LNCaP clone FGC (cell line): Measurements from ENCODE around the gene MYADML2.

Experiments
- DNase-seq: peaks from one replicate; pipeline ENCODE4 v3.0.0-alpha.2; 2011; ENCODE audit warnings: low read depth
- H3K4me3 ChIP-seq: 2 replicates; pipeline ENCODE4 v1.5.1; 2011; ENCODE audit warnings: mild to moderate bottlenecking, low read depth, low read length, control low read depth
- CTCF ChIP-seq: IDR thresholded peaks from 2 replicates; pipeline ENCODE4 v1.5.1; 2012; ENCODE audit warnings: mild to moderate bottlenecking; ENCODE audit not compliant: control insufficient read depth, insufficient read depth; ENCODE audit errors: extremely low read depth

Gene MYADML2

GRCh38 chr17:81913394-81914102 lies 33.5 kb downstream of the MYADML2 start:
- DNase-seq = no peak
- no peak overlapping the region for H3K4me3 ChIP-seq
- TF ChIP-seq CTCF = no peak

GRCh38 chr17:81912441-81913309 lies 34.4 kb downstream of the MYADML2 start:
- no peak for DNase-seq
- H3K4me3 ChIP-seq = no peak overlapping the region
- TF ChIP-seq CTCF = no peak

GRCh38 chr17:81911969-81912368 lies 35.1 kb downstream of the MYADML2 start:
- no peak for DNase-seq
- no peak for TF ChIP-seq CTCF
- H3K4me3 ChIP-seq = peak overlapping the region; percentile 13; the same call in 1 of the 2 replicates

GRCh38 chr17:81911277-81911961 lies 35.6 kb downstream of the MYADML2 start, which contains the start of gene PCYT2:
Gene PCYT2 (minus strand): TSS chr17:81911399. CDS start chr17:81911355, 44 bp downstream.
- peak within 1 kb of the TSS; percentile 80 for H3K4me3 ChIP-seq
- peak; percentile 73 for DNase-seq
- TF ChIP-seq CTCF = peak; percentile 29

GRCh38 chr17:81910840-81911276 lies 36.2 kb downstream of the MYADML2 start:
- H3K4me3 ChIP-seq = peak overlapping the region; percentile 80
- TF ChIP-seq CTCF = no peak
- no peak for DNase-seq

GRCh38 chr17:81909966-81910839 lies 36.8 kb downstream of the MYADML2 start:
- no peak for DNase-seq

More at GRCh38 chr17:81909966-81910839, 36.8 kb downstream of the MYADML2 start:
- peak overlapping the region; percentile 80 for H3K4me3 ChIP-seq
- TF ChIP-seq CTCF = no peak
